Measurements from ENCODE around the gene VPS33A. TPM values are rescaled to one million over a fixed set of nuclear protein-coding genes. Genes with fewer than 3 reads are reported as not detected.
"Not testable (repeated sequence)": the region's sequence is repeated elsewhere in the genome, so short reads cannot be mapped to it uniquely, and the experiment has no call there.

The VPS33A gene
- total and polyA plus RNA-seq, 2 of the 8 experiments (the other 6 are each of a cell fraction or from before 2014, with no cell fraction given): 16.4 to 41.8 TPM

DNA sequence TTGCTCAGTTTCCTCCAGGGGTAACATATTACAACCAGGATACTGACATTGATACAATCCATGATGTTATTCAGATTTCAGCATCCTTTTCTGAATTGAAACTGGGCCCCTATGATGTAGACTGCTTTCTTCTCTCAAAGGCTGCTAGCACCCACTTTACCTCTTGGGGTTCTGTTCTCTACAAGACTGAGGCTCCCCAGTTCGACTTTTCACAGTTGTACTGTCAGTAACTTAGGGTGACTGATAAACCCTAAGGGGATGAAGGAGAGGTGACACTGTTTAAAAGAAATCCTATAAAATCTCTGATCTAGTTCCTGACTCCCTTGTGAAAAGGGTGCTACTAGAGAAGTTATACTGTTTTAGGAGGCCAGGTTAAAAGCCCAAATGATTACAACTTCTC, 818 bp downstream of the VPS33A start (continued):
- TF ChIP-seq, protein P1, sequence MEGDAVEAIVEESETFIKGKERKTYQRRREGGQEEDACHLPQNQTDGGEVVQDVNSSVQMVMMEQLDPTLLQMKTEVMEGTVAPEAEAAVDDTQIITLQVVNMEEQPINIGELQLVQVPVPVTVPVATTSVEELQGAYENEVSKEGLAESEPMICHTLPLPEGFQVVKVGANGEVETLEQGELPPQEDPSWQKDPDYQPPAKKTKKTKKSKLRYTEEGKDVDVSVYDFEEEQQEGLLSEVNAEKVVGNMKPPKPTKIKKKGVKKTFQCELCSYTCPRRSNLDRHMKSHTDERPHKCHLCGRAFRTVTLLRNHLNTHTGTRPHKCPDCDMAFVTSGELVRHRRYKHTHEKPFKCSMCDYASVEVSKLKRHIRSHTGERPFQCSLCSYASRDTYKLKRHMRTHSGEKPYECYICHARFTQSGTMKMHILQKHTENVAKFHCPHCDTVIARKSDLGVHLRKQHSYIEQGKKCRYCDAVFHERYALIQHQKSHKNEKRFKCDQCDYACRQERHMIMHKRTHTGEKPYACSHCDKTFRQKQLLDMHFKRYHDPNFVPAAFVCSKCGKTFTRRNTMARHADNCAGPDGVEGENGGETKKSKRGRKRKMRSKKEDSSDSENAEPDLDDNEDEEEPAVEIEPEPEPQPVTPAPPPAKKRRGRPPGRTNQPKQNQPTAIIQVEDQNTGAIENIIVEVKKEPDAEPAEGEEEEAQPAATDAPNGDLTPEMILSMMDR (IDR thresholded peaks at IDR 0.05; ENCODE audit: control extremely low read depth in 1 of 3, insufficient read depth in 1 of 3, low read depth in 1 of 3, low read length in 3 of 3): no peak
- TF ChIP-seq BACH1 (IDR thresholded peaks at IDR 0.05; ENCODE audit: low read length): no peak
- TF ChIP-seq TCF12 (IDR thresholded peaks at IDR 0.05; ENCODE audit: low read depth, low read length): no peak
- no peak for TF ChIP-seq KDM5A (IDR thresholded peaks at IDR 0.05; ENCODE audit: low read length)
- no peak for TF ChIP-seq SP2 (IDR thresholded peaks at IDR 0.05; ENCODE audit: low read length)

DNA sequence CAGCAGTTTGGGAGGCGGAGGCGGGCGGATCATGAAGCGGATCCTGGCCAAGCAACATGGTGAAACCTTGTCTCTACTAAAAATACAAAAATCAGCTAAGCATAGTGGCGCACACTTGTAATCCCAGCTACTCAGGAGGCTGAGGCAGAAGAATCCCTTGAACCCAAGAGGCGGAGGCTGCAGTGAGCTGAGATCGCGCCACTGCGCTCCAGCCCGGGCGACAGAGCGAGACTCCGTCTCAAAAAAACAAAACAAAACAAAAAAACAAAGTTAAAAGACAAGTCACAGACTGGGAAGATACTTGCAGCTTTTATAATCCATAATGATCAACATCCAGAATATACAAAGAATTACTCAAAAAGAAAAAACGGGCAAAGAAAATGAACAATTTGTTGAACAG, 5.6 kb downstream of the VPS33A start:
- H4K5ac ChIP-seq (ENCODE audit: insufficient read length, low read depth, low read length); H3K9me3 ChIP-seq (ENCODE audit: insufficient read depth in 2 of 2, low read depth in 1 of 2, low read length in 1 of 2); H4K8ac ChIP-seq (ENCODE audit: extremely low read depth, insufficient read depth, low read length); DNase-seq (ENCODE audit: low read depth in 1 of 2, low spot score in 2 of 2); H3K18ac ChIP-seq (ENCODE audit: extremely low read depth, low read length); H2AFZ ChIP-seq (ENCODE audit: low read length); H2AK5ac ChIP-seq (ENCODE audit: low read depth, low read length); H3K23me2 ChIP-seq (ENCODE audit: low read depth, low read length); H2BK5ac ChIP-seq (ENCODE audit: low read depth, low read length); H2BK12ac ChIP-seq (ENCODE audit: low read depth, low read length); H3K79me1 ChIP-seq (ENCODE audit: low read depth, low read length); H3K56ac ChIP-seq (replicated peaks; ENCODE audit: insufficient read length, low read depth, low read length); H2BK15ac ChIP-seq (ENCODE audit: low read length); FAIRE-seq; H3K4me1 ChIP-seq (replicated peaks in 1 of 4; ENCODE audit: control insufficient read depth in 3 of 4, insufficient read depth in 4 of 4, low read length in 3 of 4); H3K27me3 ChIP-seq (replicated peaks in 1 of 4; ENCODE audit: control insufficient read depth in 3 of 4, extremely low read depth in 1 of 4, insufficient read depth in 3 of 4, low read length in 3 of 4); H3K23ac ChIP-seq (ENCODE audit: insufficient read length); H3K4ac ChIP-seq (replicated peaks; ENCODE audit: insufficient read length, low read depth, low read length); H3K4me3 ChIP-seq (ENCODE audit: extremely low read depth in 1 of 4, insufficient read depth in 2 of 4, low read depth in 3 of 4, low read length in 4 of 4); H3K79me2 ChIP-seq (ENCODE audit: control insufficient read depth in 1 of 2, insufficient read depth in 2 of 2, low read length in 2 of 2); H2BK120ac ChIP-seq (replicated peaks; ENCODE audit: low read depth, low read length); H3K9ac ChIP-seq (replicated peaks in 1 of 4; ENCODE audit: extremely low read depth in 1 of 4, low read depth in 3 of 4, low read length in 3 of 4); H4K91ac ChIP-seq (replicated peaks; ENCODE audit: insufficient read length, low read length); H3K4me2 ChIP-seq (ENCODE audit: insufficient read depth in 1 of 2, low read depth in 2 of 2, low read length in 2 of 2); H2BK20ac ChIP-seq (ENCODE audit: low read length); H4K20me1 ChIP-seq (replicated peaks in 1 of 2; ENCODE audit: control insufficient read depth in 1 of 2, insufficient read depth in 2 of 2, low read length in 2 of 2); H3K14ac ChIP-seq (ENCODE audit: insufficient read length); H3K27ac ChIP-seq (ENCODE audit: low read depth, low read length): not testable (repeated sequence)
- WGBS, 2 experiments (ENCODE audit: extremely low coverage in 1 of 2, insufficient coverage in 1 of 2, insufficient read length in 1 of 2, insufficient replicate concordance in 2 of 2, low coverage in 1 of 2, low lambda C conversion rate in 2 of 2, missing lambda C conversion rate in 1 of 2): 85% methylated on average over 14 of the region's 14 CpGs; no CpG with 5 or more reads in 1 of the 2 experiments
- peaks cover 0 to 28% (median 11%) of the 10 kb centered on the region in 4 experiments; a peak in 5 of 8 replicates for H3K36me3 ChIP-seq (ENCODE audit: control insufficient read depth in 2 of 4, insufficient read depth in 4 of 4, low read length in 3 of 4)
- ChIA-PET POLR2A (ENCODE audit: partially characterized antibody) (interaction anchor here (2.1 kb wide), 1 partner anchor 10 kb away, joined by 5 read pairs; no protein-coding TSS in a partner anchor), CTCF (ENCODE audit: partially characterized antibody) (interaction anchor here (1.2 kb wide), 1 partner anchor 95 kb away, joined by 3 read pairs; no protein-coding TSS in a partner anchor)
